IPS-NIHi7 (cell line): ENCODE measurements around the gene PARVB.

Experiments used
- DNase-seq: peaks from one replicate; pipeline ENCODE4 v3.0.0; 2012; ENCODE audit warnings: mixed read lengths; ENCODE audit errors: extremely low spot score

PARVB gene

GRCh38 chr22:44215287-44215686 is 191.2 kb downstream of the PARVB start:
- no peak for DNase-seq

GRCh38 chr22:44217346-44217745 is 193.2 kb downstream of the PARVB start:
- peak; percentile 8 for DNase-seq

- DNase-seq, result no peak
Observed at GRCh38 chr22:44218071-44218470, 194.0 kb downstream of the PARVB start.

GRCh38 chr22:44219101-44219870 is 195.2 kb downstream of the PARVB start:
- DNase-seq, result peak; percentile 6

- peak; percentile 11 for DNase-seq
Observed at GRCh38 chr22:44220727-44221680, 196.9 kb downstream of the PARVB start.

- no peak for DNase-seq
Observed at GRCh38 chr22:44221710-44222475, 197.8 kb downstream of the PARVB start.
